ENCODE data around the gene CRYGS. TPM values are rescaled to one million over a fixed set of nuclear protein-coding genes. Genes with fewer than 3 reads are reported as not detected.
A peak's percentile ranks its signal among the peaks of the same experiment; 100 is the strongest.

CRYGS gene
- total and polyA plus RNA-seq, 9 of the 15 experiments (the other 6 are each of a cell fraction or from before 2014, with no cell fraction given): 1.5 to 3.8 (median 2.0) TPM

DNA sequence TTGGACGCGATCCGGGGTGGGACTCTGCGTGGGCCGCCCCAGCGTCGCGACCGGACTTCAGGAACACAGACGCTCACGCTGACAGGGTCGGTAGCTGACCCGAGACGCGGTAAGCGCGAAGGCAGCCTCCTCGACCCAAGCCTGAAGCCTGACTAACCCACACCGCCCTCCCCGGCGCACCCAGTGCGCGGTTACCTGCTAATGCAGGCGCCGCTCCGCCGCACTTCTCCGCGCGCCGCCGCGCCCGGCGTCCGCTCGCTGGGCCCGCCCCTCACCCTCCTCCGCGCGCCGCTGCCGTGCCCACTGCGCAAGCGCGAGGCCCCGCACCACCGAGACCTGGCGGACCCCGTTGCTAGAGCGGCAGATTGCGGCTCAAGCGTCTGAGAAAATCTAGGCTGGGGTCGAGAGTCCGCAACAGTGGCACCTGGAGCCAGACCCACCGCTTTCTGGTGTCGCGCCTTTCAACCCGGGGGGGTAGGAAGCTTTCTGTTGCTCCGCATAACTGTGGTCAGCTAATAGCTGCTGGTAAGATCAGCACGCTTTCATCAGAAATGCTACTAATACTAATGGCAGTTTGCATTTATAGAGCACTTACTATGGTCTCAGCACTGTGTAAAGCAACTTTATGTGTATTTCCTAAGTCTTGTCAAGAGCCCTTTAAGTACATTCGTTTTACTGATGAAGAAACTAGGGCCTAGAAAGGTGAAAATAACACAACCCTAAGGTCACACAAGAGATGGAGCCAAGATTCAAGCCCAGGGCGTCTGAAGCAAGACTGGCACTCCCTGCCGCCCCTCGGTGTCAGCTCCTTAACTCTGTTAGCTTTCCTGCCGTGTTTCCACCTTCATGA lies 23.1 kb upstream of the CRYGS start, which contains the start of gene TBCCD1 (continued):
- TF ChIP-seq, protein P1, sequence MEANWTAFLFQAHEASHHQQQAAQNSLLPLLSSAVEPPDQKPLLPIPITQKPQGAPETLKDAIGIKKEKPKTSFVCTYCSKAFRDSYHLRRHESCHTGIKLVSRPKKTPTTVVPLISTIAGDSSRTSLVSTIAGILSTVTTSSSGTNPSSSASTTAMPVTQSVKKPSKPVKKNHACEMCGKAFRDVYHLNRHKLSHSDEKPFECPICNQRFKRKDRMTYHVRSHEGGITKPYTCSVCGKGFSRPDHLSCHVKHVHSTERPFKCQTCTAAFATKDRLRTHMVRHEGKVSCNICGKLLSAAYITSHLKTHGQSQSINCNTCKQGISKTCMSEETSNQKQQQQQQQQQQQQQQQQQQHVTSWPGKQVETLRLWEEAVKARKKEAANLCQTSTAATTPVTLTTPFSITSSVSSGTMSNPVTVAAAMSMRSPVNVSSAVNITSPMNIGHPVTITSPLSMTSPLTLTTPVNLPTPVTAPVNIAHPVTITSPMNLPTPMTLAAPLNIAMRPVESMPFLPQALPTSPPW (CRISPR knock-in tag; IDR thresholded peaks at IDR 0.05): peak; percentile 67
- peak; percentile 63; the same call in 1 of the 2 replicates for TF ChIP-seq FOXJ2 (tag; IDR thresholded peaks at IDR 0.05)
- no peak for TF ChIP-seq ZNF217 (CRISPR knock-in tag; IDR thresholded peaks at IDR 0.05)
- TF ChIP-seq, protein P2, sequence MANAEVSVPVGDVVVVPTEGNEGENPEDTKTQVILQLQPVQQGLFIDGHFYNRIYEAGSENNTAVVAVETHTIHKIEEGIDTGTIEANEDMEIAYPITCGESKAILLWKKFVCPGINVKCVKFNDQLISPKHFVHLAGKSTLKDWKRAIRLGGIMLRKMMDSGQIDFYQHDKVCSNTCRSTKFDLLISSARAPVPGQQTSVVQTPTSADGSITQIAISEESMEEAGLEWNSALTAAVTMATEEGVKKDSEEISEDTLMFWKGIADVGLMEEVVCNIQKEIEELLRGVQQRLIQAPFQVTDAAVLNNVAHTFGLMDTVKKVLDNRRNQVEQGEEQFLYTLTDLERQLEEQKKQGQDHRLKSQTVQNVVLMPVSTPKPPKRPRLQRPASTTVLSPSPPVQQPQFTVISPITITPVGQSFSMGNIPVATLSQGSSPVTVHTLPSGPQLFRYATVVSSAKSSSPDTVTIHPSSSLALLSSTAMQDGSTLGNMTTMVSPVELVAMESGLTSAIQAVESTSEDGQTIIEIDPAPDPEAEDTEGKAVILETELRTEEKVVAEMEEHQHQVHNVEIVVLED (CRISPR knock-in tag; IDR thresholded peaks at IDR 0.05): peak; percentile 90
- TF ChIP-seq DIDO1 (tag; IDR thresholded peaks at IDR 0.05; ENCODE audit: low read depth): no peak
- no peak for TF ChIP-seq ZNF436 (CRISPR knock-in tag; IDR thresholded peaks at IDR 0.05)
- TF ChIP-seq HDAC8 (tag; IDR thresholded peaks at IDR 0.05): 0 out of 2 replicates have a peak, but pooled peaks have one; percentile 30
- peak; percentile 93 for TF ChIP-seq FOXP1 (CRISPR knock-in tag; IDR thresholded peaks at IDR 0.05)
- peak; percentile 65; the same call in 1 of the 2 replicates for TF ChIP-seq GTF2E2 (tag; IDR thresholded peaks at IDR 0.05)
- TF ChIP-seq TBP (optimal IDR thresholded peaks at IDR 0.05; ENCODE audit: low read depth, low read length): peak; percentile 90
- TF ChIP-seq, protein P3, sequence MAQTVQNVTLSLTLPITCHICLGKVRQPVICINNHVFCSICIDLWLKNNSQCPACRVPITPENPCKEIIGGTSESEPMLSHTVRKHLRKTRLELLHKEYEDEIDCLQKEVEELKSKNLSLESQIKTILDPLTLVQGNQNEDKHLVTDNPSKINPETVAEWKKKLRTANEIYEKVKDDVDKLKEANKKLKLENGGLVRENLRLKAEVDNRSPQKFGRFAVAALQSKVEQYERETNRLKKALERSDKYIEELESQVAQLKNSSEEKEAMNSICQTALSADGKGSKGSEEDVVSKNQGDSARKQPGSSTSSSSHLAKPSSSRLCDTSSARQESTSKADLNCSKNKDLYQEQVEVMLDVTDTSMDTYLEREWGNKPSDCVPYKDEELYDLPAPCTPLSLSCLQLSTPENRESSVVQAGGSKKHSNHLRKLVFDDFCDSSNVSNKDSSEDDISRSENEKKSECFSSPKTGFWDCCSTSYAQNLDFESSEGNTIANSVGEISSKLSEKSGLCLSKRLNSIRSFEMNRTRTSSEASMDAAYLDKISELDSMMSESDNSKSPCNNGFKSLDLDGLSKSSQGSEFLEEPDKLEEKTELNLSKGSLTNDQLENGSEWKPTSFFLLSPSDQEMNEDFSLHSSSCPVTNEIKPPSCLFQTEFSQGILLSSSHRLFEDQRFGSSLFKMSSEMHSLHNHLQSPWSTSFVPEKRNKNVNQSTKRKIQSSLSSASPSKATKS (CRISPR knock-in tag; IDR thresholded peaks at IDR 0.05): no peak
- peak; percentile 82 for TF ChIP-seq SMAD4 (CRISPR knock-in tag; conservative IDR thresholded peaks at IDR 0.05)
- TF ChIP-seq MCM2 (IDR thresholded peaks at IDR 0.05; ENCODE audit: low read depth): no peak
- TF ChIP-seq, protein P4, sequence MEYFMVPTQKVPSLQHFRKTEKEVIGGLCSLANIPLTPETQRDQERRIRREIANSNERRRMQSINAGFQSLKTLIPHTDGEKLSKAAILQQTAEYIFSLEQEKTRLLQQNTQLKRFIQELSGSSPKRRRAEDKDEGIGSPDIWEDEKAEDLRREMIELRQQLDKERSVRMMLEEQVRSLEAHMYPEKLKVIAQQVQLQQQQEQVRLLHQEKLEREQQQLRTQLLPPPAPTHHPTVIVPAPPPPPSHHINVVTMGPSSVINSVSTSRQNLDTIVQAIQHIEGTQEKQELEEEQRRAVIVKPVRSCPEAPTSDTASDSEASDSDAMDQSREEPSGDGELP (CRISPR knock-in tag; IDR thresholded peaks at IDR 0.05; ENCODE audit: borderline replicate concordance): peak; percentile 58
- TF ChIP-seq ZNF12 (CRISPR knock-in tag; IDR thresholded peaks at IDR 0.05): peak; percentile 44; the same call in 1 of the 2 replicates
- peak; percentile 55; the same call in 1 of the 2 replicates for TF ChIP-seq EP400 (IDR thresholded peaks at IDR 0.05)
- 0 out of 2 replicates have a peak, but pooled peaks have one; percentile 12 for TF ChIP-seq SMARCE1 (IDR thresholded peaks at IDR 0.05)
- TF ChIP-seq CC2D1A (IDR thresholded peaks at IDR 0.05): no peak
- TF ChIP-seq, protein P5, sequence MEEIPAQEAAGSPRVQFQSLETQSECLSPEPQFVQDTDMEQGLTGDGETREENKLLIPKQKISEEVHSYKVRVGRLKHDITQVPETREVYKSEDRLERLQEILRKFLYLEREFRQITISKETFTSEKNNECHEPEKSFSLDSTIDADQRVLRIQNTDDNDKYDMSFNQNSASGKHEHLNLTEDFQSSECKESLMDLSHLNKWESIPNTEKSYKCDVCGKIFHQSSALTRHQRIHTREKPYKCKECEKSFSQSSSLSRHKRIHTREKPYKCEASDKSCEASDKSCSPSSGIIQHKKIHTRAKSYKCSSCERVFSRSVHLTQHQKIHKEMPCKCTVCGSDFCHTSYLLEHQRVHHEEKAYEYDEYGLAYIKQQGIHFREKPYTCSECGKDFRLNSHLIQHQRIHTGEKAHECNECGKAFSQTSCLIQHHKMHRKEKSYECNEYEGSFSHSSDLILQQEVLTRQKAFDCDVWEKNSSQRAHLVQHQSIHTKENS (CRISPR knock-in tag; IDR thresholded peaks at IDR 0.05): no peak
- TF ChIP-seq ARNT (IDR thresholded peaks at IDR 0.05): 0 out of 4 replicates have a peak, but pooled peaks of 1 of the 2 experiments have one; percentile 25
- peak; percentile 56; the same call in 1 of the 2 replicates for TF ChIP-seq FOSL1 (tag; conservative IDR thresholded peaks at IDR 0.05)
